Activated T-cell treated with anti-CD3 and anti-CD28 coated beads for 24 hours (primary cell): ENCODE measurements around the gene TNNT1.
A peak's percentile ranks its signal among the peaks of the same experiment; 100 is the strongest.

Experiments used
- DNase-seq: peaks from one replicate; pipeline ENCODE4 v3.0.0-alpha.2; 2020; ENCODE audit warnings: low read depth

TNNT1 gene

DNA sequence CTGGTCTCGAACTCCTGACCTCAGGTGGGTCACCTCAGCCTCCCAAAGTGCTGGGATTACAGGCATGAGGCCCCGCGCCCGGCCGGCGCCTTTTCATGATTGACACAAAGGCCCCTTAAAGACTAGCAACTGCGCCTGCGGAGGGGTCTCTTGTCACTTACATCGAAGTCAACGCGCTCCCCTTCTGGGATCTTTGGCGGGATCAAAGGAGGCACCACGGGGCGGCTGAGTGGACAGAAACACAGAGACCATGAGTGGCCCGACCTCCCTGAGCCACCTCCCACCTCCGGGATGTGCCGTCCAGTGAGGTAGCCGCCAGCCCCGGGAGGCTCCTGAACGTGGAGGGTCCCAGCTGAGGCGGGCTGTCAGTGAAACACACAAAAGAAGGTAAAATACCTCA lies 7.3 kb downstream of the TNNT1 start:
- DNase-seq: no peak

DNA sequence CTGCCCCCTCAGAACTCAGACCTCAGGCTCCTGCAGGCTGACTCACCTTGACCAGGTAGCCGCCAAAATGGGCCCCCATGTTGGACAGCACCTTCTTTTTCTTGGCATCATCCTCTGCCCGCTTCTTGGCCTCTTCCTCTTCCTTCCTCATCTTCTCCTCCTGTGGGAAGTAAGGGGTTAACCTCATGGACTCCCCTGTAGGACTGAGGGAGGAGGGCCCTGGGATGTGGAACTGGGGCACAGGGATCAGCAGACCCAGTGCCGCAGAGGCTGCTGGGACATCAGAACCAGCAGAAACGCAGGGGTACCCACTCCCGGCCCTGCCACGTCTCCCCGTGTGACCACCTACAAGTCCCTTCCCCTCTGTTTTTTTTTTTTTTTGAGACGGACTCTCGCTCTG lies 11.1 kb downstream of the TNNT1 start:
- no peak for DNase-seq

DNA sequence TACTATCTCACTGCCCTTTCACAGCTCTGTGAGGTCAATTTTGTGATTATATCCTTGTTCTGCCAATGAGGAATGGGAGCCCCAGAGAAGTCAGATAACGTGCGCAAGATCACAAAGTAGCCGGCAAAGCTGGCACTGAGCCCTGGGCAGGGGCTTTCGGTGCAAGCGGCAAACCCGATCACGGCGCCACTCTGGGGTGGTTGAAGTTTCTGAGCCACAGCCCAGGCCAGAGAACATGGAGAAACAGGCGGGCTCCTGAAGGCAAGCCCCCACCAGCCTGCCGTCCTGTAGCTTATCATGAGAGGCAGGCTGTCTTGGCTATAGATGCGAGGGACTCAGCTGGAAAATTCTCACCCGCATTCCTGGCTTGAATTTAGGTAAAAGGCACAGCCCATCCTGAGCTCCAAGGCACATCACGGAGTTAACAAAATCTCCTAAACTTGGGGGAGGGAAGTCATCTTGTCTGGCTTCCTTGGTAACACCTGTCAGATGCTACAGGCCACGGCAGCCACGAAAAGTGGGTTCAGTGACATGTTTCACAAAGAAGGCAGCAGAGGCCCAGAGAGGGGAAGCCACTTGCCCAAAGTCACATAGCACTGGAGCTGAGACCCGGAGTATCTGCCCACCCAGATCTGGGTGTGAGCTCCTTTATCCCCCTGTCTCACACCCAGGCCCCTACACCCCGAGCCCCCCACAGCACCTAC lies 12.5 kb downstream of the TNNT1 start:
- DNase-seq: no peak

DNA sequence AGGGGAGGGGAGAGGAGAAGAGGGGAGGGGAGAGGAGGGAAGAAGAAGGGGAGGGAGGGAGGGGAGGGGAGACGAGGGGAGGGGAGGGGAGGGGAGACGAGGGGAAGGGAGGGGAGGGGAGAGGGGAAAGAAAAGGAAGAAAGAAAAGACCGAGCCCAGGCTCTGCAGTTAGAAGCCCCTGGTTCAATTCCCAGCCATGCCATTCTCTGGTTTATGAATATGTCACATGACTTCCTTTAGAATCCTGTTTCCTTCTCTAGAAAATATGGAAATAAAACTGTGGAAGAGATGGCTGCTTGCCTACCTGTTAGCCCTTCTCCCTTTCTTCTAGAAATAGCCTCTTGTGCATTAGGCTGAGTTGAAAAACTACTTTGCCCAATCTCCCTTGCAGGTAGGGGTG lies 14.3 kb downstream of the TNNT1 start:
- no peak for DNase-seq

DNA sequence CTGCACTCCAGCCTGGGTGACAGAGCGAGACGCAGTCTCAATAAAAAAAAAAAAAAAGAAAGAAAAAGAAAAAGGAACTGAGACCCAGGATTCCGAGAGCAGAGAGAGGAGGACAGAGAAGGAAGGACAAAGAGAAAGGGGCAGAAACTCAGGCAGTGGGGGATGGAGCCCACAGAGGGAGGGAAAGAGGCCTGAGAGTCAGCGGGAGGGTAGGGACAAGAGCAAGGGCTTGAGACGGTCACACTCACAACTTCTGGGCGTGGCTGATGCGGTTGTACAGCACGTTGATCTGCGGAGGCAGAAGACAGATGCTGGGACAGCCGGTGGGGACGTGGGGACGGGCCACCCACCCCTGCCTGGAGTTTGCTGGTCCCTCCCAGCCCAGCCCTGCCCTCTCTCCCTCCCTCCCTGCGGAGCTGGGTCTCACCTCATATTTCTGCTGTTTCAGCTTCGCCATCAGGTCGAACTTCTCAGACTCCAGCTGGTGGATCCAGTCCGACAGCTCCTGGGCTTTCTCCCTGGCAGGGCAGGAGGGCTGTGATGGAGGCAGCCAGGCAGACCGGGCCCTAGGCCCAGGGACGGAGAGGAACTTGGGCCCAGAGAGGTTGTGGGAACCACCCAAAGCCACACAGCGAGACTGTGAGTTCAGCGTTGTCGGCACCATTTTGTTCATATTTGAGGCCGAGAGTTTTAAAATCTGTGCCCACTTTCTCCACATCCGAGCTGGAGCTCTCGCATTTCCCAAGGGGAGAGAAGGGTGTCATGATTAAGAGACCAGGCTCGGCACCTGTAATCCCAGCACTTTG lies 15.2 kb downstream of the TNNT1 start:
- DNase-seq: no peak

DNA sequence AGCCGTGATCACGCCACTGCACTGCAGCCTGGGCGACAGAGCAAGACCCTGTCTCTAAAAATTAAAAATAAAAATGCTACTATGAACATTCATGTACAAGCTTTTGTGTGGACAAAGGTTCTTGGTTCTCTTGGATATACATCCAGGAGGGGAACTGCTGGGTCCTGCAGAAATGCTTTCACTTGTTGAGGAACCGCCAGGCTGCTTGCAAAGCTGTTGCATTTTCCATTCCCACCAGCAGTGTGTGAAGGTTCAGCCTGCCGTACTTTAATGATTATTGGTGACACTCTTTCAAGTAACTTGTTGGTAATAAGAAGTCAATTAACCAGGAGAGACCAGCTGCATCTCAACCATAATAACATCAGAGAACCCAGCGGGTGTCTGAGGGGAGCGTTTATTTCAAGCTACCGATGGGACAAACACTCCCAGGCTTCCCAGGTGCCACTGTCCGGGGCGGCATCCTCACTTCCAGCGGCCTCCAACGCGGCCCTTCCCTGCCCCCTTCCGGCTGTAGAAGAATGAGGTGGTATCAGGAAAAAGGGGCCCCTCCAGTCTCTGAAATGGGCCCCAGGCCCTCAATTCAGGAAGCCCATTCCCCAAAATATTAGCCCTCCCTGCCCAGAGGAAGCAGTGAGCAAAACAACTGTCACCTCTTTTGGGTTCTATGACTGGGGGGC lies 16.4 kb downstream of the TNNT1 start:
- DNase-seq: no peak

DNA sequence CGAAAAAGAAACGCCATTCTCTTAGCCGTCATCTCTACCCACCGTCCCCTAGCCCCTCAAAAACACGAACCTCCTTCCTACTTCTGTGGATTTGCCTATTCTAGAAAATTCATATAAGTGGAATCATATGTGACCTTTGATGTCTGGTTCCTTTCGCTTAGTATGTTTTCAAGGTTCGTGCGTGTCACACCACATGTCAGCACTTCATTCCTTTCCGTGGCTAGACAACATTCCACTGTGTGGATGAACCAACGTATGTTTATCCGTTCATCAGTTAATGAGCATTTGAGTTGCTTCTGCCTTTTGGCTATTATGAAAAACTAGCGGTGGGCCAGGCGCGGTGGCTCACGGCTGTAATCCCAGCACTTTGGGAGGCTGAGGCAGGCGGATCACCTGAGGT lies 17.6 kb downstream of the TNNT1 start:
- no peak for DNase-seq

DNA sequence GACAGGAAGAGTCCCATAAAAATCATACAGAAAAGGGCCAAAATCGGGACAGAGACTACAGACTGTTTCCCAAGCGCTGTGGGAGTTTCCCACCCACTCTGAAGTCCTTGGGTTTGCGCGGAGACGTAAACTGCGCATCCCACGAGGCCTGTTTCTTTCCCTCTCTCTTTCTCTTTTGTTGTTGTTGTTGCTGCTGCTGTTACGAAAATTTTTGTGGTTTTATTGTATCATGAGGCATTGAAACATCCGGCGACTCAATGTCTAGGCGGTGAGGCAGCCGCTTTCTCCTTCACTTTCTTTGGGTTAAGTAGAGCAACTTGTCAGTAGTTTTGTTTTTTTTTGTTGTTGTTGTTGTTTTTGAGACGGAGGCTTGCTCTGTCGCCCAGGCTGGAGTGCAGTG lies 30.0 kb downstream of the TNNT1 start:
- DNase-seq: no peak

DNA sequence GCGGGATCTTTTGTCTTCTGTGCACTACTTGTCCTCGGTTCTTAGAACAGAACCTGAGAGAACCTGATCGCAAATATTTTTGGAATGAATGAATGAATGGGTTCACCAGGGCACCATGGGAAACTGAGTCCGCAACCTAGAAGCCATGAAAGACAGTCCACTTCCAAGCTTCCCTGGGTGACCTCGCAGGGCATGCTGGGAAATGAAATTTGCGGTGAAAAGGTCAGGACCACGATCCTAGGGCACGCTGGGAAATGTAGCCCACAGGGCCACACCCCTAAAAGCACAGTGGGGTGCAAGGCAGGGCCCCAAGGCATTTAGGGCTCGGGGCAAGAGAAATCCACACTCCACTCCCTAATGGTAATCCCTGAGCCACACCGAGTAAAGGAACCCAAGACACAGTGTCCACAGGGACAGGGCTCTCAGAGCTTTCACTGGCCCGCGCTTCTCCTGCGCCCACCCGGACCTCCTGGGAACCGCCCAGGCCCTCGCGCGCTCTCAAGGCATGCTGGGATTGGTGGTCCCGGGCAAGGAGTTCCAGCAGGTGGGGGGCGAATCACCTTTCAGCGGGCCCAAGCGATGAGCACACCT lies 30.5 kb downstream of the TNNT1 start:
- no peak for DNase-seq

DNA sequence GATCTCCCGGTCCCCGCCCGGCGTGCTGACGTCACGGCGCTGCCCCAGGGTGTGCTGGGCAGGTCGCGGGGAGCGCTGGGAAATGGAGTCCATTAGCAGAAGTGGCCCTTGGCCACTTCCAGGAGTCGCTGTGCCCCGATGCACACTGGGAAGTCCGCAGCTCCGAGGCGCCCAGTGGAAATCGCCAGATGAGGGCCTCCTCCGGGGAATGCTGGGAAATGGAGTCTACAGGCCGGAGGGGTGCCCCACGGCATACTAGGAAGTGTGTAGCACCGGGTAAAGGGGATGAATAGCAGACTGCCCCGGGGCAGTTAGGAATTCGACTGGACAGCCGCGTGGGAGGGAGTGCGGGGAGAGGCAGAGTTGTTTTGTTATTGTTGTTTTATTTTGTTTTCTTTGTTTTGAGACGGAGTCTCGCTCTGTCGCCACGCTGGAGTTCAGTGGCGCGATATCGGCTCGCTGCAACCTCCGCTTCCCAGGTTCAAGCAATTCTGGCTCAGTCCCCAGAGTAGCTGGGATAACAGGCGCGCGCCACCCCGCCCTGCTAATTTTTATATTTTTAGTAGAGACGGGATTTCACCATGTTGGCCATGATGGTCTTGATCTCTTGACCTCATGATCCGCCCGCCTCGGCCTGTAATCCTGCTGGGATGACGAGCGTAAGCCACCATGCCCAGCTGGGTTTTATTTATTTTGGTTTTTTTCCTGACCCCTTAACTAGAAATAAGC lies 31.2 kb downstream of the TNNT1 start:
- DNase-seq: peak; percentile 95

DNA sequence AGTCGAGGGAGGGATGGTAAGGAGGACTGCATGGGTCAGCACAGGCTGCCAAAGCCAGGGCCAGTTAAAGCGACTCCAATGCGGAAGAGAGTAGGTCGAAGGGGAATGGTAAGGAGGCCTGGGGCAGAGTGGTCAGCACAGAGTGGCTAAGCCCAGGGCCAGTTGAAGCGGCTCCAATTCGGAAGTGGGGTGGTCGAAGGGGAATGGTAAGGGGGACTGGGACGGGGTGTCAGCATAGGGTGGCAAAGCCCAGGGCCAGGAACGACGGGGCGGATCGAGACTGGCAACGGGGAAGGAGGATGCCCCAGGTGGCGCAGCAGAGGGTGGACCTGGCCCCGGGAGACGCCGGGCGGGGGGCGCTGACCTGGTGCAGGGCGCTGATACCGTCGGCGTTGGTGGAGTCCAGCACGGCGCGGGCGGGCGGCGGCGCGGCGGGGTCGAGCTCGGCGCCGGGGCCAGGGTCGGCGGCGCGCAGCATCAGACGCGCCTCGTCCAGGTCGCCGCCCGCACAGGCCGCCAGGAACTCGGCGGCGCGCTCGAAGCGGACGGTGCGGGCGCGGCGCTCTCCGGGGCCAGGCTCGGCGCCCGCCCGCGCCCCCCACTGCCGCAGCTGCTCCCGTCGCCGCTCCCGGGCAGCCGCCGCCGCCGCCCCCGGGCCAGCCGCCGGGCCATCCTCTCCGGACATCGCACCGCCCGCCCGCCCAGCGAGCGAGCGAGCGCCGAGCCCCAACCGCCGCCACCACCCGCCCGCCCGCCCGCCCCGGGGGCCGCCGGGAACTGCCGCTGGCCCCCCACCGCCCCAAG lies 31.9 kb downstream of the TNNT1 start, which contains the start of gene PPP1R12C:
Gene PPP1R12C, minus strand, starts transcription at position 779 of the 804 bp plus-strand sequence. Its CDS starts 94 bp downstream, at position 685.
- no peak for DNase-seq

DNA sequence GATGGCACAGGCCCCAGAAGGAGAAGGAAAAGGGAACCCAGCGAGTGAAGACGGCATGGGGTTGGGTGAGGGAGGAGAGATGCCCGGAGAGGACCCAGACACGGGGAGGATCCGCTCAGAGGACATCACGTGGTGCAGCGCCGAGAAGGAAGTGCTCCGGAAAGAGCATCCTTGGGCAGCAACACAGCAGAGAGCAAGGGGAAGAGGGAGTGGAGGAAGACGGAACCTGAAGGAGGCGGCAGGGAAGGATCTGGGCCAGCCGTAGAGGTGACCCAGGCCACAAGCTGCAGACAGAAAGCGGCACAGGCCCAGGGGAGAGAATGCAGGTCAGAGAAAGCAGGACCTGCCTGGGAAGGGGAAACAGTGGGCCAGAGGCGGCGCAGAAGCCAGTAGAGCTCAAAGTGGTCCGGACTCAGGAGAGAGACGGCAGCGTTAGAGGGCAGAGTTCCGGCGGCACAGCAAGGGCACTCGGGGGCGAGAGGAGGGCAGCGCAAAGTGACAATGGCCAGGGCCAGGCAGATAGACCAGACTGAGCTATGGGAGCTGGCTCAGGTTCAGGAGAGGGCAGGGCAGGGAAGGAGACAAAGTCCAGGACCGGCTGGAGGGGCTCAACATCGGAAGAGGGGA lies 32.7 kb downstream of the TNNT1 start:
- peak; percentile 38 for DNase-seq

DNA sequence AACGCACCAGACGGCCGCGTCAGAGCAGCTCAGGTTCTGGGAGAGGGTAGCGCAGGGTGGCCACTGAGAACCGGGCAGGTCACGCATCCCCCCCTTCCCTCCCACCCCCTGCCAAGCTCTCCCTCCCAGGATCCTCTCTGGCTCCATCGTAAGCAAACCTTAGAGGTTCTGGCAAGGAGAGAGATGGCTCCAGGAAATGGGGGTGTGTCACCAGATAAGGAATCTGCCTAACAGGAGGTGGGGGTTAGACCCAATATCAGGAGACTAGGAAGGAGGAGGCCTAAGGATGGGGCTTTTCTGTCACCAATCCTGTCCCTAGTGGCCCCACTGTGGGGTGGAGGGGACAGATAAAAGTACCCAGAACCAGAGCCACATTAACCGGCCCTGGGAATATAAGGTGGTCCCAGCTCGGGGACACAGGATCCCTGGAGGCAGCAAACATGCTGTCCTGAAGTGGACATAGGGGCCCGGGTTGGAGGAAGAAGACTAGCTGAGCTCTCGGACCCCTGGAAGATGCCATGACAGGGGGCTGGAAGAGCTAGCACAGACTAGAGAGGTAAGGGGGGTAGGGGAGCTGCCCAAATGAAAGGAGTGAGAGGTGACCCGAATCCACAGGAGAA lies 33.5 kb downstream of the TNNT1 start:
- no peak for DNase-seq

DNA sequence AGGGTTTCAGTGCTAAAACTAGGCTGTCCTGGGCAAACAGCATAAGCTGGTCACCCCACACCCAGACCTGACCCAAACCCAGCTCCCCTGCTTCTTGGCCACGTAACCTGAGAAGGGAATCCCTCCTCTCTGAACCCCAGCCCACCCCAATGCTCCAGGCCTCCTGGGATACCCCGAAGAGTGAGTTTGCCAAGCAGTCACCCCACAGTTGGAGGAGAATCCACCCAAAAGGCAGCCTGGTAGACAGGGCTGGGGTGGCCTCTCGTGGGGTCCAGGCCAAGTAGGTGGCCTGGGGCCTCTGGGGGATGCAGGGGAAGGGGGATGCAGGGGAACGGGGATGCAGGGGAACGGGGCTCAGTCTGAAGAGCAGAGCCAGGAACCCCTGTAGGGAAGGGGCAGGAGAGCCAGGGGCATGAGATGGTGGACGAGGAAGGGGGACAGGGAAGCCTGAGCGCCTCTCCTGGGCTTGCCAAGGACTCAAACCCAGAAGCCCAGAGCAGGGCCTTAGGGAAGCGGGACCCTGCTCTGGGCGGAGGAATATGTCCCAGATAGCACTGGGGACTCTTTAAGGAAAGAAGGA lies 34.4 kb downstream of the TNNT1 start:
- no peak for DNase-seq

DNA sequence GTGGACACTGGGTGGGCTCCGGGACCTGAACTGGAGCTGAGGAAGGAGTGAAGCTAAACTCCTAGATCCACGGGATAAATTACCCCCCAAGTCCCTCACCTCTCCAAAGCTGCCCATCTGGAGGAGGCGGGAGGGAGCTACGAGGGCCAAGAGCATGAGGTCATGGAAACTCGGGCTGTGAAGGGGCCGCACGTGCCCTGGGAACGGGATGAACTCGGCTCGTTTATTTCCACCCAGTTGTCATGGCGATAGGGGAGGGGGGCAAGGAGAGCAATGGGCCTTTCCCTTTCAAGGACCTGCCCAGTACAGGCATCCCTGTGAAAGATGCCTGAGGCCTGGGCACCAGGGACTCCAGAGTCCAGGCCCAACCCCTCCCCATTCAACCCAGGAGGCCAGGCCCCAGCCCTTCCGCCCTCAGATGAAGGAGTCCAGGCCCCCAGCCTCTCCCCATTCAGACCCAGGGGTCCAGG lies 35.4 kb downstream of the TNNT1 start:
- DNase-seq: no peak

DNA sequence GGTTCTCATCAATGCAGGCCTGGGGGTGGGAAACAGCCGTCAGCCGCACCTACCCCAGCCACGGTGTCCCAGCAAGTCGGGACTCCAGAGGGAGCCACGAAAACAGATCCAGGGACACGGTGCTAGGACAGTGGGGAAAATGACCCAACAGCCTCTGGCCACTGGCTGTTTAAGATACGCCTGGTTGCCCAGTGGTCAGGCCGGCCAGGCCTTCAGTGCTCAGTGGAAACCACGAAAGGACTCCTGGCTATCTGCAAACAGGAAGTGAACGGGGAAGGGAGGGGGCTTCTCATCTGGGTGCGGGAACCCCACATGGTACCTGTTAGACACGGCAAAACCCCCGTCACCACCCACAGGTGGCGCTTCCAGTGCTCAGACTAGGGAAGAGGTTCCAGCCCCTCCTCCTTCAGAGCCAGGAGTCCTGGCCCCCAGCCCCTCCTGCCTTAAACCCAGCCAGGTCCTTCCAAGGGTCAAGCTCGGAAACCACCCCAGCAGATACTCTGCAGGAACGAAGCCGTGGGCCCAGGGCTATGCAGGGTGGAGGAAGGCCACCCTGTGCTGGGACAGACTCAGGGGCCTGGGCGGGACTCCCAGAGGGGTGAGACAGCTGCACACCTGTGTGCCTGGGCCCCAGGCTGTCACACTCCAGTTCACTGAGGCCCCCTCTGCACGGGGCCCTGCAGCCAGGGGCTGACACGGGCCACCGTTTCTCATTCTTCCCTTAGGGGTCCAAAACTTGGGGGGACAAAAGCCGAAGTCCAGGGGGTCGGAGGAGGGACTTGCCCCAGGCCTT lies 36.0 kb downstream of the TNNT1 start:
- no peak for DNase-seq

DNA sequence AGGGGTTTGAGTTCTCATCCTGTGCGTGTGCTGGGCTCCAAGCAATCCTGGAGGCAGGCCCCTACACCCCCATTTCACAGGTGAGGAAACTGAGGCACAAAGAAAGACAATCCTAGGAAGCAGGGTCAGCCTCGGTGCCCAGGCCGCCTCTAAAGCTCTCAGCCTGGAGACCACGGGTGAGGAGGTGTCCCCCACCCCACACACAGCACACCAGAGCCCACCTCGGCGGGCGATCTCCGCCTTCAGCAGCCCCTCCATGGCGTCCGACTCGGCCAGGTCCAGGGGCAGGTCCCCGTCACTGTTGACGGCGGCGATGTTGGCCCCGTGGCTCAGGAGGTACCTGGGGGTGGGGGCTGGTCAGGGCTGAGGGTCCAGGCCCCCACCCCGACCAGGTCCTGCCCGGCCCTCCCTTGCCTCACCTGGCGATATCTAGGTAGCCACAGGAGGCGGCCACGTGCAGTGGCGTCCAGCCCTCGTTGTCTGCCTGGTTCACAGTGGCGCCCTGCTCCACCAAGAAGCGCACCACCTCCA lies 36.7 kb downstream of the TNNT1 start:
- no peak for DNase-seq

DNA sequence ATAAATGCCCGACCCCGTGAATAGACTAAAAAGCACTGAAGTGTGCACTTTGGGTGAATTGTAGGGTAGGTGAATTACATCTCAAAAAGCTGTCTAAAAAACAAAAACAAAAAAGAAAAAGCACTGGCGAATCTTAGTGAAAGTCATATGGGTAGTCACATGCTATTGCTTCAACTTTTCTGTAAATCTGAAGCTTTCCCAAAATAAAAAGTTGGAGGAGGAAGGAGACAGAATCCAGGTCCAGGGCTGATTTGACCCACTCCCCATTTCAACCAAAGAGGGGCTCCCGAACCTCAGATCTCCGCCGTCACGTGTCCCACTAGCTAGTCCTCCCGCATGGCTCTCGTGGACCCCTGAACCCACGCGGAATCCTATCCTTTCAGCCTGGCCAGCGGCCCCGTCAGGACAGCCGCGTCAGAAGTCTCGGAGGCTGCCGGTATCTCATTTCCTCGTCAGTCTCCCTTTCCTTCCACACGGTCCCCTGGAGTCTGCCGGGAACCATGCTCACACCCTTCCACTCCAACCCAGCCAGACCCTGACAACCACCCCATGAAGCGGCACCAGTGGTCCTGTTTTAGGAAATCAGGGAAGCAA lies 37.7 kb downstream of the TNNT1 start:
- no peak for DNase-seq
